Activated CD8-positive, alpha-beta memory T cell treated with anti-CD3 and anti-CD28 coated beads, Interleukin-2, amount 10 ng/mL, durations not matched to agents 7 days and 5 days (primary cell): ENCODE measurements around the gene GAS6. TPM values are rescaled to one million over a fixed set of nuclear protein-coding genes. Genes with fewer than 3 reads are reported as not detected.
"Not testable (repeated sequence)": the region's sequence is repeated elsewhere in the genome, so short reads cannot be mapped to it uniquely, and the experiment has no call there.

ENCODE experiments used
- ATAC-seq: fragments of 150-1000 bp; cut with Tn5 transposase; one replicate; pipeline ENCODE4 v1.10.0; 2021; ENCODE audit warnings: moderate library complexity
- CTCF ChIA-PET: fragments of 350-600 bp; sonication (Branson Sonifier 250); formaldehyde crosslinking; loops from one replicate; lab custom pipeline; 2021; ENCODE audit warnings: antibody characterized with exemption; lab: Charles Lee
- DNase-seq: peaks from one replicate; pipeline ENCODE4 v3.0.0-alpha.2; 2020
- H3K27ac Mint-ChIP-seq: one replicate; pipeline ENCODE4 v1.8.0; 2021; ENCODE audit warnings: mild to moderate bottlenecking, mixed read lengths
- H3K27me3 Mint-ChIP-seq: one replicate; pipeline ENCODE4 v1.8.0; 2021; ENCODE audit warnings: mixed read lengths
- H3K36me3 Mint-ChIP-seq: one replicate; pipeline ENCODE4 v1.8.0; 2021; ENCODE audit warnings: mild to moderate bottlenecking, mixed read lengths
- H3K4me1 Mint-ChIP-seq: one replicate; pipeline ENCODE4 v1.8.0; 2021; ENCODE audit warnings: mixed read lengths
- H3K4me3 Mint-ChIP-seq: one replicate; pipeline ENCODE4 v1.8.0; 2021; ENCODE audit warnings: mild to moderate bottlenecking, moderate library complexity, mixed read lengths
- H3K9me3 Mint-ChIP-seq: one replicate; pipeline ENCODE4 v1.8.0; 2022; ENCODE audit warnings: low read depth, mixed read lengths
- total RNA-seq, 2 experiments: library from RNA; stranded (reverse); gene quantifications; one replicate each; pipeline ENCODE4 v1.2.3, GENCODE V29; 2021

GAS6 gene
- total RNA-seq, 2 experiments from 2014 or later = 0.15 to 0.23 TPM

- no peak for ATAC-seq
- H3K9me3 Mint-ChIP-seq = no peaks in the 10 kb centered on the region
- H3K27me3 Mint-ChIP-seq = peaks cover 38% of the 10 kb centered on the region
- CTCF ChIA-PET = no interaction called here
- no peak for DNase-seq
- H3K36me3 Mint-ChIP-seq = peaks cover 1% of the 10 kb centered on the region
- no peak overlapping the region for H3K4me3 Mint-ChIP-seq
- no peak overlapping the region for H3K27ac Mint-ChIP-seq
- H3K4me1 Mint-ChIP-seq = no peaks in the 10 kb centered on the region
Observed at GRCh38 chr13:113874177-113874576, 10.3 kb upstream of the GAS6 start.

DNA sequence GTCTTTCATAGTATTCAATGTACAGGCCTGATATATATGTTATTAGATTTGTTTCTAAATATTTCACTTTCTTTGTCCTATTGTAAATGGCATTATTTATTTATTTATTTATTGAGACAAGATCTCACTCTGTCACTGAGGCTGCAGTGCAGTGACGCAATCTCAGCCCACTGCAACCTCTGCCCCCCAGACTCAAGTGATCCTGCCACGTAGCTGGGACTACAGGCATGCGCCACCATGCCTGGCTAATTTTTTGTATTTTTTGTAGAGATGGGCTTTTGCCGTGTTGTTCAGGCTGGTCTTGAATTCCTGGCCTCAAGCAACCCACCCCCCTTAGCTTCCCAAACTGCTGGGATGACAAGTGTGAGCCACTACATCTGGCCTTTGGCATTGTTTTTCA, 5.4 kb upstream of the GAS6 start:
- peaks cover 4% of the 10 kb centered on the region for H3K4me1 Mint-ChIP-seq
- H3K27me3 Mint-ChIP-seq = peaks cover 70% of the 10 kb centered on the region
- H3K27ac Mint-ChIP-seq = no peak overlapping the region
- no peaks in the 10 kb centered on the region for H3K9me3 Mint-ChIP-seq
- H3K36me3 Mint-ChIP-seq = peaks cover 1% of the 10 kb centered on the region
- no peak overlapping the region for H3K4me3 Mint-ChIP-seq
- peak; percentile 33 for DNase-seq
- no peak for ATAC-seq
- CTCF ChIA-PET = no interaction called here

DNA sequence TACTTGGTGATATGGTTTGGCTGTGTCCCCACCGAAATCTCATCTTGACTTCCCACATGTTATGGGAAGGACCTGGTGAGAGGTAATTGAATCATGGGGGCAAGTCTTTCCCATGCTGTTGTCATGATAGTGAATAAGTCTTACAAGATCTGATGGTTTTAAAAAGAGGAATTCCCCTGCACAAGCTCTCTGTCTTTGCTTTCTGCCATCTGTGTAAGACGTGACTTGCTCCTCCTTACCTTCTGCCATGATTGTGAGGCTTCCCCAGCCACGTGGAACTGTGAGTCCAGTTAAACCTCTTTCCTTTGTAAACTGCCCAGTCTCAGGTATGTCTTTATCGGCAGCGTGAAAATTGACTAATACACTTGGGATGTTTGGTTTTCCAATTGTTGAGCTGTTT, 4.0 kb upstream of the GAS6 start:
- H3K36me3 Mint-ChIP-seq, H3K4me3 Mint-ChIP-seq, H3K27ac Mint-ChIP-seq, H3K9me3 Mint-ChIP-seq, H3K4me1 Mint-ChIP-seq, ATAC-seq, CTCF ChIA-PET: not testable (repeated sequence)
- H3K27me3 Mint-ChIP-seq = peaks cover 69% of the 10 kb centered on the region
- peak; percentile 26 for DNase-seq

- H3K27ac Mint-ChIP-seq = no peak overlapping the region
- H3K9me3 Mint-ChIP-seq = no peaks in the 10 kb centered on the region
- peaks cover 68% of the 10 kb centered on the region for H3K27me3 Mint-ChIP-seq
- DNase-seq (no peak), ATAC-seq (no peak)
- H3K4me1 Mint-ChIP-seq = peaks cover 9% of the 10 kb centered on the region
- H3K4me3 Mint-ChIP-seq = no peak overlapping the region
- CTCF ChIA-PET = no interaction called here
- H3K36me3 Mint-ChIP-seq = no peaks in the 10 kb centered on the region
Observed at GRCh38 chr13:113865427-113865826, 1.6 kb upstream of the GAS6 start.

GRCh38 chr13:113864273-113864890, 506 bp upstream of the GAS6 start:
- H3K9me3 Mint-ChIP-seq = peaks cover 2% of the 10 kb centered on the region
- H3K4me3 Mint-ChIP-seq = peak overlapping the region; percentile 6
- DNase-seq (no peak), ATAC-seq (no peak)
- peaks cover 61% of the 10 kb centered on the region for H3K27me3 Mint-ChIP-seq
- H3K36me3 Mint-ChIP-seq = no peaks in the 10 kb centered on the region
- H3K27ac Mint-ChIP-seq = no peak overlapping the region
- H3K4me1 Mint-ChIP-seq = peaks cover 9% of the 10 kb centered on the region
- CTCF ChIA-PET = no interaction called here

- H3K4me3 Mint-ChIP-seq = no peak overlapping the region
- peaks cover 12% of the 10 kb centered on the region for H3K9me3 Mint-ChIP-seq
- H3K4me1 Mint-ChIP-seq = peaks cover 9% of the 10 kb centered on the region
- H3K27ac Mint-ChIP-seq = no peak overlapping the region
- H3K27me3 Mint-ChIP-seq = peaks cover 52% of the 10 kb centered on the region
- no peaks in the 10 kb centered on the region for H3K36me3 Mint-ChIP-seq
- CTCF ChIA-PET = no interaction called here
- DNase-seq = no peak
- ATAC-seq = peak; percentile 12
Observed at GRCh38 chr13:113862931-113863523, 849 bp downstream of the GAS6 start.

DNA sequence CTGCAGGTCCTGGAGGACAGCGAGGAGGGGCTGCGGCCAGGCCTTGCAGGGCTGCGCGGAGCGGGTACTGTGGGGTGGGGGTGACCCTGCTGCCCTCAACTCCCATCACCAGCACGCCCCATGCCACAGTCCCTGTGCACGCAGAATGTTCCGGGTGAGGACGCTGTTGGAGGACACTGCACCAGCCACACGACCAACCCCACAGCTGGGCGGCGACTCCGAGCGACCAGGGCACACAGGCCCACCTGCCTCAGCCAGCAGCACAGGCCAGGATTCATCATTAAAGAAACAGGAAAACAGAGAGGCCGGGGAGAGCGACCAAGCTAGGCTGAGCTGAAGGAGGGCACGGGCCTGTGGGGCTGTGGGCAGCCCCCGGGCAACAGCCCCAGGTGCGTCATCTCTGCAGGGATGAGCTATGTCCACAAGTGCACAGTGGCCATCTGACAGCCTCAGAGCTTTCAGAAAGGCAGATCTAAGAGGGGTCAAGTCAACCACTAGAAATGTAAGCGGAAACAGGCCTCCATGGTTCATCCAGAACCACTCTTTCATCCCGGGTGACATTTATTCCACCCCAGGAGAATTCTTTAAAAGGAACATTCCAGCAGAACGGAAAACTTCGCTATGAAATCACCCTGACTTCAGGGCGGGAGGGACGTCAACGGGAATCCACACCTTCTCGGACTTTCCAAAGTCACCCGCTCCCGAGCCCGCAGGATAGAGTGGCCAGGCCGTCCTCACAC, 1.5 kb downstream of the GAS6 start:
- H3K36me3 Mint-ChIP-seq = no peaks in the 10 kb centered on the region
- ATAC-seq = no peak

DNA sequence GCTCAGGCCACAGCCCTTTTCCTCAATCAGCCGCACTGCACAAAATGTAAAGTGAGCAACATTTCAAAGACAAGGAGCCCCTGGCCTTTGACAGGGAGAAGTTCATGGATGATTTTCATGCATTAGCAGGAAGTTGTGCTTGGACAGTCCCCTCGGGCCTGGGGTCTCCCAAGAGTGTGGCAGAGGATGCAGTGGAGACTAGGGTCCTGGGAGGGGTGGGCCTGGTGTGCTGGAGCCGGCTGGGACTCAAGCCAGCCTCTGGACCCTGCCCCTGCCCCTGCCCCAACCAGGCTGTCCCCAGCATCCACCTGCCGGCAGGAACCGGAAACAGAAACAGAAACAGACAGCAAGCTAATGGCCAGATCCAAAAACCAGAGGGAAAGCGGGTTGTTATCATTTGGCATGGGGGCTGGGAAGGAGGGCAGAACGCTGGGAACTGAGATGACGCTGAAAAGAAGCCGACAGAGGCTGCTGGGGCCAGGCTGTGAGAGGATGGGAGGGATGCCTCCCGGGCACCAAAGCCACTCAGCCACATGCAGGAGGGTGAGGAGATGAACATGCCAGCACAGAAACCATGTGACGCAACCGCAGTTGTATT, 2.3 kb downstream of the GAS6 start:
- Mint-ChIP-seq H3K36me3 (no peaks in the 10 kb centered on the region), H3K27me3 (peaks cover 46% of the 10 kb centered on the region), H3K9me3 (peaks cover 12% of the 10 kb centered on the region), H3K27ac (no peak overlapping the region), H3K4me3 (no peak overlapping the region), H3K4me1 (peaks cover 9% of the 10 kb centered on the region)
- CTCF ChIA-PET = no interaction called here
- DNase-seq (no peak), ATAC-seq (no peak)

More for the DNA sequence above, 1.5 kb downstream of the GAS6 start:
- Mint-ChIP-seq H3K27me3 (peaks cover 49% of the 10 kb centered on the region), H3K4me1 (peaks cover 9% of the 10 kb centered on the region), H3K9me3 (peaks cover 12% of the 10 kb centered on the region), H3K4me3 (no peak overlapping the region), H3K27ac (no peak overlapping the region)
- no peak for DNase-seq
- CTCF ChIA-PET = no interaction called here

- H3K4me1 Mint-ChIP-seq = peaks cover 9% of the 10 kb centered on the region
- CTCF ChIA-PET = no interaction called here
- no peak overlapping the region for H3K4me3 Mint-ChIP-seq
- H3K9me3 Mint-ChIP-seq = peaks cover 12% of the 10 kb centered on the region
- H3K27ac Mint-ChIP-seq = no peak overlapping the region
- peaks cover 42% of the 10 kb centered on the region for H3K27me3 Mint-ChIP-seq
- H3K36me3 Mint-ChIP-seq = no peaks in the 10 kb centered on the region
- ATAC-seq (no peak), DNase-seq (no peak)
Observed at GRCh38 chr13:113860665-113861432, 3.0 kb downstream of the GAS6 start.

- no peak for ATAC-seq
- Mint-ChIP-seq H3K36me3 (no peaks in the 10 kb centered on the region), H3K27ac (no peak overlapping the region), H3K4me3 (no peak overlapping the region), H3K9me3 (peaks cover 12% of the 10 kb centered on the region), H3K4me1 (peaks cover 8% of the 10 kb centered on the region), H3K27me3 (peaks cover 35% of the 10 kb centered on the region)
- CTCF ChIA-PET = no interaction called here
- no peak for DNase-seq
Observed at GRCh38 chr13:113860051-113860664, 3.7 kb downstream of the GAS6 start.

- DNase-seq = no peak
- Mint-ChIP-seq H3K4me1 (peaks cover 12% of the 10 kb centered on the region), H3K27me3 (peaks cover 28% of the 10 kb centered on the region), H3K36me3 (no peaks in the 10 kb centered on the region), H3K27ac (no peak overlapping the region), H3K4me3 (no peak overlapping the region), H3K9me3 (peaks cover 12% of the 10 kb centered on the region)
- ATAC-seq = no peak
- CTCF ChIA-PET = no interaction called here
Observed at GRCh38 chr13:113859311-113860050, 4.4 kb downstream of the GAS6 start.

DNA sequence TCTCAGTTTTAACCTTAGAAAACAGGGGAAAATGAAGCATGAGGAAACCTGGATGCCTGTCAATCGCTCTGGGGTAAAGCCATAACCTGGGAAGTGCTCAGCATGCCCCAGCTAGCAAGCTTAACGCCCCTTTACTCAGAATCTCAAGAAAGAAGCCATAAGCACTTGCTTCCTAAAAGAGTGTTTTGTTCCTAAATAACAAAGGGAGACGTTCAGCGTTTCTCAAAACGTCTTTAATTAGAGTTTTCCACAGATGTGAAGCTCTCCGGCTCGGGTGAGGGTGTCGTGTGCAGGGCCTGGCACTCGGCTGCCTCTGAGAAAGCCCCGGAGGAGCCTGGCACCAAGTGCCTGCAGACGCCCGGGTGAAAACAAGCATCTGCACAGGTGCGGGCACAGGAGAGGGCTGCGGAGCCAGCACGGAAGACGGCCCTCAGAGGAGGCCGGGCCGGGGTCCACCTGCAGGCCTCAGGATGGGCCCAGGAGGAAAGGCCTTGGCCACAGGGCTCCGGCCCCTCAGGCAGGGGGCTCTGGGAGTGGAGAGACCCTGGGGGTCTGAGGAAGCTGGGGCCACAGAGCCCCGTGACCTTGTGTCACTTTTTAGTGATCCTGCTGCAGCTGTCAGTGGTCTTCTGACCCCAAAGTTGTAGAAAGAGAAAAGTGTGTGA, 6.2 kb downstream of the GAS6 start:
- H3K4me3 Mint-ChIP-seq = no peak overlapping the region
- no peak overlapping the region for H3K27ac Mint-ChIP-seq
- no peak for DNase-seq
- H3K27me3 Mint-ChIP-seq = peaks cover 26% of the 10 kb centered on the region
- peaks cover 20% of the 10 kb centered on the region for H3K4me1 Mint-ChIP-seq
- no peaks in the 10 kb centered on the region for H3K36me3 Mint-ChIP-seq
- peaks cover 12% of the 10 kb centered on the region for H3K9me3 Mint-ChIP-seq
- CTCF ChIA-PET = no interaction called here
- no peak for ATAC-seq
